Measurements from ENCODE around the gene ARHGAP31. TPM values are rescaled to one million over a fixed set of nuclear protein-coding genes. Genes with fewer than 3 reads are reported as not detected.

ARHGAP31 gene
- total and polyA plus RNA-seq, 2 of the 8 experiments (the other 6 are each of a cell fraction or from before 2014, with no cell fraction given), result 1.1 to 7.6 TPM

DNA sequence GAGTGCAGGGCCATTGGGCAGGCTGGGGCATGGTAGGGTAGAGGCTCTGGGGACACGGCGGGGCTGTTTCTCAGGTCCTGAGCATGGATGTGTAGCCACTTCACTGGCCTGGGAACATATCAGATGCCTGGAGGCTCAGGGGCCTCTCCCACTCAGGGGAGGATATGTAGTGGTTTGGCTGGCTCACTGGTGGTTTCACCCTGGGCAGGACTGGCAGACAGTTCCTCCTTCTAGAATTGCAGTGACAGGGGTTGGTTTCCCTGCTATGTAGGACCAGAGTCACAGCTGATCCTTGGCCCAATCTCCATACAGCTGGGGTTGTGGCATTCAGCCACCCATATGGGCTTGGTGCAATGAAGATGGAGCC is 4.8 kb upstream of the ARHGAP31 start:
- Histone ChIP-seq H2AFZ (ENCODE audit: low read length) (no peak overlapping the region), H2BK20ac (ENCODE audit: low read length) (peak overlapping the region; percentile 9; the same call in 1 of the 2 replicates), H2BK15ac (ENCODE audit: low read length) (no peak overlapping the region), H3K56ac (replicated peaks; ENCODE audit: insufficient read length, low read depth, low read length) (no peak overlapping the region), H3K18ac (ENCODE audit: extremely low read depth, low read length) (no peak overlapping the region), H3K27me3 (replicated peaks in 1 of 4; ENCODE audit: control insufficient read depth in 3 of 4, extremely low read depth in 1 of 4, insufficient read depth in 3 of 4, low read length in 3 of 4) (peaks cover 0 to 16% (median 13%) of the 10 kb centered on the region in 4 experiments; a peak in 4 of 7 replicates), H3K79me2 (ENCODE audit: control insufficient read depth in 1 of 2, insufficient read depth in 2 of 2, low read length in 2 of 2) (no peaks in the 10 kb centered on the region), H4K5ac (ENCODE audit: insufficient read length, low read depth, low read length) (no peak overlapping the region), H3K9ac (replicated peaks in 1 of 4; ENCODE audit: extremely low read depth in 1 of 4, low read depth in 3 of 4, low read length in 3 of 4) (no peak overlapping the region), H2AK5ac (ENCODE audit: low read depth, low read length) (no peak overlapping the region), H3K14ac (ENCODE audit: insufficient read length) (no peak overlapping the region), H4K8ac (ENCODE audit: extremely low read depth, insufficient read depth, low read length) (no peak overlapping the region), H3K23me2 (ENCODE audit: low read depth, low read length) (peaks cover 7% of the 10 kb centered on the region; the same call in 1 of the 2 replicates), H4K20me1 (replicated peaks in 1 of 2; ENCODE audit: control insufficient read depth in 1 of 2, insufficient read depth in 2 of 2, low read length in 2 of 2) (no peaks in the 10 kb centered on the region), H3K4me2 (ENCODE audit: insufficient read depth in 1 of 2, low read depth in 2 of 2, low read length in 2 of 2) (no peak overlapping the region), H3K23ac (ENCODE audit: insufficient read length) (no peak overlapping the region), H3K27ac (ENCODE audit: low read depth, low read length) (no peak overlapping the region), H3K9me3 (ENCODE audit: insufficient read depth in 2 of 2, low read depth in 1 of 2, low read length in 1 of 2) (no peaks in the 10 kb centered on the region), H3K4ac (replicated peaks; ENCODE audit: insufficient read length, low read depth, low read length) (no peak overlapping the region), H3K4me3 (ENCODE audit: extremely low read depth in 1 of 4, insufficient read depth in 2 of 4, low read depth in 3 of 4, low read length in 4 of 4) (no peak overlapping the region), H3K79me1 (ENCODE audit: low read depth, low read length) (no peaks in the 10 kb centered on the region), H2BK120ac (replicated peaks; ENCODE audit: low read depth, low read length) (no peak overlapping the region), H4K91ac (replicated peaks; ENCODE audit: insufficient read length, low read length) (no peak overlapping the region), H2BK5ac (ENCODE audit: low read depth, low read length) (0 out of 2 replicates have a peak overlapping the region, but pooled peaks have one; percentile 45), H3K36me3 (ENCODE audit: control insufficient read depth in 2 of 4, insufficient read depth in 4 of 4, low read length in 3 of 4) (no peaks in the 10 kb centered on the region), H2BK12ac (ENCODE audit: low read depth, low read length) (peak overlapping the region; percentile 80; the same call in 1 of the 2 replicates), H3K4me1 (replicated peaks in 1 of 4; ENCODE audit: control insufficient read depth in 3 of 4, insufficient read depth in 4 of 4, low read length in 3 of 4) (peaks cover 2 to 11% (median 3%) of the 10 kb centered on the region in 4 experiments)
- ChIA-PET POLR2A (ENCODE audit: partially characterized antibody) (no interaction called here), CTCF (ENCODE audit: partially characterized antibody) (interaction anchor here (0.7 to 1.4 kb wide), 5 partner anchors 9 to 131 kb away, joined by 3 to 4 read pairs (median 3); no protein-coding TSS in a partner anchor)
- no peak for DNase-seq (ENCODE audit: low read depth in 1 of 2, low spot score in 2 of 2)
- FAIRE-seq, result no peak
- WGBS, 2 experiments (ENCODE audit: extremely low coverage in 1 of 2, insufficient coverage in 1 of 2, insufficient read length in 1 of 2, insufficient replicate concordance in 2 of 2, low coverage in 1 of 2, low lambda C conversion rate in 2 of 2, missing lambda C conversion rate in 1 of 2), result 94% methylated on average over 2 of the region's 2 CpGs; no CpG with 5 or more reads in 1 of the 2 experiments
- TF ChIP-seq HDAC6 (IDR thresholded peaks at IDR 0.05; ENCODE audit: low read depth, low read length), result no peak
- no peak for TF ChIP-seq BRCA1 (IDR thresholded peaks at IDR 0.05; ENCODE audit: low read depth, low read length)
- TF ChIP-seq CBX5 (IDR thresholded peaks at IDR 0.05; ENCODE audit: low read depth, low read length), result no peak
- TF ChIP-seq RBBP5 (IDR thresholded peaks at IDR 0.05; ENCODE audit: borderline replicate concordance, low read depth, low read length), result no peak
- no peak for TF ChIP-seq CTBP2 (IDR thresholded peaks at IDR 0.05; ENCODE audit: borderline replicate concordance, insufficient read depth, insufficient read length, low read length)
- no peak for TF ChIP-seq GABPA (IDR thresholded peaks at IDR 0.05; ENCODE audit: borderline replicate concordance, insufficient read depth, low read length)

Data from H1 (cell line).